Keratinocyte (primary cell): ENCODE results near the gene NOS1AP. TPM values are rescaled to one million over a fixed set of nuclear protein-coding genes. Genes with fewer than 3 reads are reported as not detected.

Source experiments
- DNase-seq: peaks from one replicate; pipeline ENCODE4 v3.0.0-alpha.2; 2011; ENCODE audit warnings: low read depth, missing footprints, low spot score
- FAIRE-seq: peaks from 2 replicates; lab custom pipeline; 2011; peaks lifted over from hg19 to GRCh38; lab: Jason Lieb, UNC
- H2AFZ ChIP-seq: 2 replicates; pipeline ENCODE4 v1.6.0; 2012; ENCODE audit warnings: low read length, control low read depth, inconsistent platforms; ENCODE audit not compliant: control insufficient read depth
- H3K27ac ChIP-seq: 2 replicates; pipeline ENCODE4 v1.5.1; 2011; ENCODE audit warnings: low read length; ENCODE audit not compliant: control insufficient read depth, insufficient read depth
- H3K27me3 ChIP-seq: 3 replicates; pipeline ENCODE4 v1.6.0; 2011; ENCODE audit warnings: low read length; ENCODE audit not compliant: control insufficient read depth, insufficient read depth; ENCODE audit errors: extremely low read depth
- H3K36me3 ChIP-seq, 2 experiments: 2 replicates in 1 of 2; 3 replicates in 1 of 2; pipeline ENCODE4 v1.5.1; 2011; ENCODE audit warnings: low read length in 2 of 2, mild to moderate bottlenecking in 1 of 2; ENCODE audit not compliant: control insufficient read depth in 2 of 2, insufficient read depth in 2 of 2; ENCODE audit errors: extremely low read depth in 1 of 2
- H3K4me1 ChIP-seq: 3 replicates; pipeline ENCODE4 v1.5.1; 2011; ENCODE audit warnings: low read length; ENCODE audit not compliant: control insufficient read depth, insufficient read depth; ENCODE audit errors: extremely low read depth
- H3K4me2 ChIP-seq: 3 replicates; pipeline ENCODE4 v1.6.0; 2011; ENCODE audit warnings: low read depth, low read length; ENCODE audit not compliant: control insufficient read depth, insufficient read depth; ENCODE audit errors: extremely low read depth
- H3K4me3 ChIP-seq, 3 experiments: fragments of 200-600 bp in 1 of 3; sonication (generic) in 1 of 3; 2 replicates in 2 of 3; 3 replicates in 1 of 3; pipeline ENCODE4 v1.5.1; 2011 to 2016; ENCODE audit warnings: low read length in 3 of 3, mild to moderate bottlenecking in 3 of 3, control low read depth in 2 of 3, inconsistent platforms in 1 of 3, low read depth in 1 of 3, mixed read lengths in 1 of 3, mixed run types in 1 of 3, moderate library complexity in 1 of 3; ENCODE audit not compliant: control insufficient read depth in 2 of 3, insufficient read depth in 2 of 3; ENCODE audit errors: extremely low read depth in 1 of 3
- H3K79me2 ChIP-seq: 2 replicates; pipeline ENCODE4 v1.6.0; 2012; ENCODE audit warnings: low read length; ENCODE audit not compliant: control insufficient read depth, insufficient read depth
- H3K9ac ChIP-seq: 3 replicates; pipeline ENCODE4 v1.6.0; 2011; ENCODE audit warnings: low read length; ENCODE audit not compliant: control insufficient read depth, insufficient read depth; ENCODE audit errors: extremely low read depth
- H3K9me1 ChIP-seq: 3 replicates; pipeline ENCODE4 v1.6.0; 2011; ENCODE audit warnings: low read length; ENCODE audit not compliant: control insufficient read depth, insufficient read depth; ENCODE audit errors: extremely low read depth
- H3K9me3 ChIP-seq: 2 replicates; pipeline ENCODE4 v1.5.1; 2012; ENCODE audit warnings: low read depth, low read length; ENCODE audit not compliant: control insufficient read depth
- H4K20me1 ChIP-seq: 3 replicates; pipeline ENCODE4 v1.6.0; 2011; ENCODE audit warnings: low read length; ENCODE audit not compliant: control insufficient read depth, insufficient read depth; ENCODE audit errors: extremely low read depth
- EZH2 ChIP-seq: IDR thresholded peaks from one replicate; pipeline ENCODE4 v1.6.1; 2012; ENCODE audit warnings: inconsistent platforms, mild to moderate bottlenecking, low read length, moderate library complexity
- dilution Hi-C: fragments of 300-500 bp; cut with MboI; formaldehyde crosslinking; loops from one replicate; pipeline ENCODE4 v1.7.0; 2020; ENCODE audit warnings: low sequenced_read_pairs; ENCODE audit not compliant: extremely low pct_ligation_motif_present
- polyA plus RNA-seq, 5 experiments: library from polyadenylated mRNA; depleted of rRNA in 3 of 5; stranded (reverse) in 3 of 5; stranded (forward) in 1 of 5; unstranded in 1 of 5; fragments of >200 nt; gene quantifications; 1 replicate in 1 of 5; 2 replicates in 3 of 5; 3 replicates in 1 of 5; pipeline versions ENCODE4 v1.2.1 to v1.2.3, GENCODE V29; 2011 to 2012; ENCODE audit warnings: missing spikeins in 2 of 5, low read depth in 1 of 5, low replicate concordance in 1 of 5
- TF ChIP-seq, protein P1 (sequence below), 3 experiments: IDR thresholded peaks in 1 of 3; conservative IDR thresholded peaks in 1 of 3; optimal IDR thresholded peaks in 1 of 3; 2 replicates in 2 of 3; 3 replicates in 1 of 3; pipeline versions ENCODE3 to v1.5.1; 2011; ENCODE audit warnings: low read length in 3 of 3, mild to moderate bottlenecking in 3 of 3, moderate library complexity in 2 of 3, control low read depth in 1 of 3, inconsistent platforms in 1 of 3; ENCODE audit not compliant: insufficient read depth in 2 of 3; ENCODE audit errors: extremely low read depth in 1 of 3

The NOS1AP gene
- polyA plus RNA-seq, 1 donor (not counting 4 experiments of a cell fraction or from before 2014, with no cell fraction given) = not detected

DNA sequence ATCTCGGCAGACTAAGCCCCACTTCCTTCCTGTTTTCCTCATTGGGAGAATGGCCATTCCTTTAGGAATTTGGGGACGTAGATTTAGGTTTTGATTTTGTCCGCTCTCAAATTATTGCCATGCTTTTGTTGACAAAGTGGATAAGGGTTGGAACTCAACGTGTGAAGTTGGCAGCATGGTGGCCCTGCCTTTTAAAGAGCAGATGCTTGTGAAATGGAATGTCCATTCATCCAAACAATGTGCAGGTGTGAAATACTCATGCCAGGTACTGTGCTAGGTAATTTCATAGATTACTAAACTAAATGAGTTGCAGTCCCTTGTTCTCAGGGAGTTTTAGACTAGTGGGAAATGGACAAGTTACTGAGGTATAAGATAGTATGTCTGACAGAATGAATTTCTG is 232.2 kb downstream of the NOS1AP start:
- H3K4me2 ChIP-seq = no peak overlapping the region
- H2AFZ ChIP-seq = no peak overlapping the region
- no peak for TF ChIP-seq EZH2
- TF ChIP-seq, protein P1, sequence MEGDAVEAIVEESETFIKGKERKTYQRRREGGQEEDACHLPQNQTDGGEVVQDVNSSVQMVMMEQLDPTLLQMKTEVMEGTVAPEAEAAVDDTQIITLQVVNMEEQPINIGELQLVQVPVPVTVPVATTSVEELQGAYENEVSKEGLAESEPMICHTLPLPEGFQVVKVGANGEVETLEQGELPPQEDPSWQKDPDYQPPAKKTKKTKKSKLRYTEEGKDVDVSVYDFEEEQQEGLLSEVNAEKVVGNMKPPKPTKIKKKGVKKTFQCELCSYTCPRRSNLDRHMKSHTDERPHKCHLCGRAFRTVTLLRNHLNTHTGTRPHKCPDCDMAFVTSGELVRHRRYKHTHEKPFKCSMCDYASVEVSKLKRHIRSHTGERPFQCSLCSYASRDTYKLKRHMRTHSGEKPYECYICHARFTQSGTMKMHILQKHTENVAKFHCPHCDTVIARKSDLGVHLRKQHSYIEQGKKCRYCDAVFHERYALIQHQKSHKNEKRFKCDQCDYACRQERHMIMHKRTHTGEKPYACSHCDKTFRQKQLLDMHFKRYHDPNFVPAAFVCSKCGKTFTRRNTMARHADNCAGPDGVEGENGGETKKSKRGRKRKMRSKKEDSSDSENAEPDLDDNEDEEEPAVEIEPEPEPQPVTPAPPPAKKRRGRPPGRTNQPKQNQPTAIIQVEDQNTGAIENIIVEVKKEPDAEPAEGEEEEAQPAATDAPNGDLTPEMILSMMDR (optimal IDR thresholded peaks at IDR 0.05 in 1 of 3, IDR thresholded peaks at IDR 0.05 in 1 of 3, conservative IDR thresholded peaks at IDR 0.05 in 1 of 3; ENCODE audit: extremely low read depth in 1 of 3, insufficient read depth in 2 of 3, low read length in 3 of 3) = no peak
- no peak overlapping the region for H3K27ac ChIP-seq
- dilution Hi-C loops = no loop called here
- peaks cover 4% of the 10 kb centered on the region for H3K27me3 ChIP-seq
- H3K4me3 ChIP-seq = no peak overlapping the region
- H4K20me1 ChIP-seq = no peaks in the 10 kb centered on the region
- H3K9me1 ChIP-seq = no peaks in the 10 kb centered on the region
- FAIRE-seq (no peak), DNase-seq (no peak)
- H3K9me3 ChIP-seq = no peaks in the 10 kb centered on the region
- H3K36me3 ChIP-seq = no peaks in the 10 kb centered on the region
- peaks cover 11% of the 10 kb centered on the region for H3K4me1 ChIP-seq
- H3K79me2 ChIP-seq = no peaks in the 10 kb centered on the region
- no peak overlapping the region for H3K9ac ChIP-seq

DNA sequence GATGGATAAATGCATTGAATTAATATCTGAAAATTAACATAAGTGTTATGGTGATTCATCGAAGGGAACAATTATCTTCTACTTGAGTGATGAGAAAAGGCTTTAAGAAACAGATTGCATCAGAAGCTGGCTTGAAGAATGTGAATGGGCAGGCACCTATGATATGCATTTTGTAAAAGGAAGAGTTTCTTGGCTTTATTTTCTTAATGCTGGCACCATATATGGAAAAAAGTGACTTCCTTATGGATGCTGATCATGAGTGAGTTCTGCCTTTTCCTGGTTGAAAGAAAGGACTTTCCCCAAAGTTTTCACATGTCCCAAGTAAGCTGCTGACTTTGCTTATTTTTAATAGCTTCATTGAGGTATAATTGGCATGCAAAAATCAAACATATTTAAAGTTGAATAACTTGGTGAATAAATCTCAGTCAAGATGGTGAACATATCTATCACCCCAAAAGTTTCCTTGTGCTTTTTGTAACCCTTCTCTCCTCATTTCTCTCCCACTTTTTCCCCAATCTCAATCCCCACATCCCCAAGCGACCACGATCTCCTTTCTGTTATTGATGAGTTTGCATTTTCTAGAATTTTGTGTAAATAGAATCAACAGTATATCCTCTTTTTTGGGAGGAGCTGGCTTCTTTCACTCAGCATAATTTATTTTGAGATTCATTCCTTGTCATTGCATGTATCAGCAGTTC is 233.0 kb downstream of the NOS1AP start:
- no peak overlapping the region for H2AFZ ChIP-seq
- no peak for DNase-seq
- no peak overlapping the region for H3K27ac ChIP-seq
- H3K4me1 ChIP-seq = peaks cover 11% of the 10 kb centered on the region
- H3K9me1 ChIP-seq = no peaks in the 10 kb centered on the region
- FAIRE-seq = no peak
- H3K9me3 ChIP-seq = no peaks in the 10 kb centered on the region
- dilution Hi-C loops = no loop called here
- no peak overlapping the region for H3K4me2 ChIP-seq
- TF ChIP-seq, protein P1 (optimal IDR thresholded peaks at IDR 0.05 in 1 of 3, IDR thresholded peaks at IDR 0.05 in 1 of 3, conservative IDR thresholded peaks at IDR 0.05 in 1 of 3; ENCODE audit: extremely low read depth in 1 of 3, insufficient read depth in 2 of 3, low read length in 3 of 3) = no peak
- no peak for TF ChIP-seq EZH2
- H3K9ac ChIP-seq = no peak overlapping the region
- no peaks in the 10 kb centered on the region for H3K79me2 ChIP-seq
- no peak overlapping the region for H3K4me3 ChIP-seq
- peaks cover 4% of the 10 kb centered on the region for H3K27me3 ChIP-seq
- H4K20me1 ChIP-seq = no peaks in the 10 kb centered on the region
- no peaks in the 10 kb centered on the region for H3K36me3 ChIP-seq
